ENCODE measurements around the gene TIGD4. TPM values are rescaled to one million over a fixed set of nuclear protein-coding genes. Genes with fewer than 3 reads are reported as not detected.

Gene TIGD4
- total RNA-seq, 2 donors from 2014 or later = 2.1 to 2.9 TPM

- Mint-ChIP-seq H3K36me3 (ENCODE audit: low read depth) (peaks cover 16% of the 10 kb centered on the region), H3K4me3 (no peak overlapping the region), H3K4me1 (no peaks in the 10 kb centered on the region), H3K27ac (no peak overlapping the region), H3K27me3 (ENCODE audit: insufficient read depth) (no peaks in the 10 kb centered on the region), H3K9me3 (peaks cover 13% of the 10 kb centered on the region)
- H3K9me3 ChIP-seq (ENCODE audit: control insufficient read depth, low read length) = peaks cover 11% of the 10 kb centered on the region
- H3K9ac ChIP-seq (ENCODE audit: extremely low read depth, low read length, poor library complexity, severe bottlenecking) = no peak overlapping the region
- no peak overlapping the region for H3K4me3 ChIP-seq (ENCODE audit: low read length)
- H3K4me1 ChIP-seq (ENCODE audit: control insufficient read depth, insufficient read depth, low read length) = no peaks in the 10 kb centered on the region
- no peak overlapping the region for H3K27ac ChIP-seq (ENCODE audit: low read depth, low read length)
- DNase-seq = no peak
- no peaks in the 10 kb centered on the region for H3K36me3 ChIP-seq (ENCODE audit: control insufficient read depth, insufficient read depth, low read length)
- H3K27me3 ChIP-seq (ENCODE audit: control insufficient read depth, insufficient read depth, low read length, poor library complexity, severe bottlenecking) = no peaks in the 10 kb centered on the region
- WGBS, 2 experiments (ENCODE audit: insufficient coverage in 1 of 2, insufficient read length in 1 of 2) = 83 to 92% methylated on average over 1 of the region's 1 CpG
- TF ChIP-seq, protein P1, sequence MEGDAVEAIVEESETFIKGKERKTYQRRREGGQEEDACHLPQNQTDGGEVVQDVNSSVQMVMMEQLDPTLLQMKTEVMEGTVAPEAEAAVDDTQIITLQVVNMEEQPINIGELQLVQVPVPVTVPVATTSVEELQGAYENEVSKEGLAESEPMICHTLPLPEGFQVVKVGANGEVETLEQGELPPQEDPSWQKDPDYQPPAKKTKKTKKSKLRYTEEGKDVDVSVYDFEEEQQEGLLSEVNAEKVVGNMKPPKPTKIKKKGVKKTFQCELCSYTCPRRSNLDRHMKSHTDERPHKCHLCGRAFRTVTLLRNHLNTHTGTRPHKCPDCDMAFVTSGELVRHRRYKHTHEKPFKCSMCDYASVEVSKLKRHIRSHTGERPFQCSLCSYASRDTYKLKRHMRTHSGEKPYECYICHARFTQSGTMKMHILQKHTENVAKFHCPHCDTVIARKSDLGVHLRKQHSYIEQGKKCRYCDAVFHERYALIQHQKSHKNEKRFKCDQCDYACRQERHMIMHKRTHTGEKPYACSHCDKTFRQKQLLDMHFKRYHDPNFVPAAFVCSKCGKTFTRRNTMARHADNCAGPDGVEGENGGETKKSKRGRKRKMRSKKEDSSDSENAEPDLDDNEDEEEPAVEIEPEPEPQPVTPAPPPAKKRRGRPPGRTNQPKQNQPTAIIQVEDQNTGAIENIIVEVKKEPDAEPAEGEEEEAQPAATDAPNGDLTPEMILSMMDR (conservative IDR thresholded peaks at IDR 0.05) = no peak
These were observed 24.0 kb upstream of the TIGD4 start for GRCh38 chr4:152803541-152803940.

GRCh38 chr4:152795891-152796290, 16.4 kb upstream of the TIGD4 start:
- DNase-seq = no peak
- H3K4me3 Mint-ChIP-seq = no peak overlapping the region
- Histone ChIP-seq H3K36me3 (ENCODE audit: control insufficient read depth, insufficient read depth, low read length) (no peaks in the 10 kb centered on the region), H3K9me3 (ENCODE audit: control insufficient read depth, low read length) (no peaks in the 10 kb centered on the region), H3K9ac (ENCODE audit: extremely low read depth, low read length, poor library complexity, severe bottlenecking) (no peak overlapping the region), H3K4me1 (ENCODE audit: control insufficient read depth, insufficient read depth, low read length) (no peaks in the 10 kb centered on the region), H3K27ac (ENCODE audit: low read depth, low read length) (no peak overlapping the region), H3K4me3 (ENCODE audit: low read length) (no peak overlapping the region), H3K27me3 (ENCODE audit: control insufficient read depth, insufficient read depth, low read length, poor library complexity, severe bottlenecking) (no peaks in the 10 kb centered on the region)
- WGBS, 2 experiments (ENCODE audit: insufficient coverage in 1 of 2, insufficient read length in 1 of 2) = 92 to 100% methylated on average over 2 to 3 of the region's 3 CpGs
- no peaks in the 10 kb centered on the region for H3K27me3 Mint-ChIP-seq (ENCODE audit: insufficient read depth)
- TF ChIP-seq, protein P1 (conservative IDR thresholded peaks at IDR 0.05) = no peak
- H3K36me3 Mint-ChIP-seq (ENCODE audit: low read depth) = no peaks in the 10 kb centered on the region
- H3K27ac Mint-ChIP-seq = no peak overlapping the region
- no peaks in the 10 kb centered on the region for H3K9me3 Mint-ChIP-seq
- H3K4me1 Mint-ChIP-seq = peaks cover 5% of the 10 kb centered on the region

DNA sequence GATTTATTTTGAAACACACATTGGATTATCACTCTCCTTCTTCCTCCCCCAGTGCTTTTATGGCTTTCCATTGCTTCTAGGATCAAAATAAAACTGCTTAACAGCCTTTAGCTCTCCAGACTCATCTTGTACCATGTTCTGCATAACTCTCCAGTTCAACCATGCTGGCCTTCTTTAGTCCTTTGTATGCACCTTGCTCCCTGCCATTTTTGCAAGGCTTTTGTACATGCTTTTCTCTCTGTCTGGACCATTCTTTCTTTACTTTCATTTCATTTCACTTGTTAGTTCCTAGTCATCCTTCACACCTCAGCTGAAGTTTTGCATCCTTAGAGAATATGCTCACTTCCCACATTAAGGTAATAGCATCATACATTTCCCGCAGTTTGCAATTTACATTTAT, 7.1 kb upstream of the TIGD4 start:
- no peak overlapping the region for H3K4me3 ChIP-seq (ENCODE audit: low read length)
- H3K4me1 ChIP-seq (ENCODE audit: control insufficient read depth, insufficient read depth, low read length) = no peaks in the 10 kb centered on the region
- Mint-ChIP-seq H3K4me1 (peaks cover 8% of the 10 kb centered on the region), H3K9me3 (no peaks in the 10 kb centered on the region), H3K27ac (no peak overlapping the region), H3K4me3 (no peak overlapping the region), H3K36me3 (ENCODE audit: low read depth) (peaks cover 5% of the 10 kb centered on the region), H3K27me3 (ENCODE audit: insufficient read depth) (no peaks in the 10 kb centered on the region)
- no peak overlapping the region for H3K9ac ChIP-seq (ENCODE audit: extremely low read depth, low read length, poor library complexity, severe bottlenecking)
- H3K27me3 ChIP-seq (ENCODE audit: control insufficient read depth, insufficient read depth, low read length, poor library complexity, severe bottlenecking) = no peaks in the 10 kb centered on the region
- DNase-seq = no peak
- peaks cover 10% of the 10 kb centered on the region for H3K36me3 ChIP-seq (ENCODE audit: control insufficient read depth, insufficient read depth, low read length)
- 100% methylated on average over 1 of the region's 1 CpG; no CpG with 5 or more reads in 1 of the 2 experiments for WGBS, 2 experiments (ENCODE audit: insufficient coverage in 1 of 2, insufficient read length in 1 of 2)
- TF ChIP-seq, protein P1 (conservative IDR thresholded peaks at IDR 0.05) = no peak
- H3K9me3 ChIP-seq (ENCODE audit: control insufficient read depth, low read length) = no peaks in the 10 kb centered on the region
- no peak overlapping the region for H3K27ac ChIP-seq (ENCODE audit: low read depth, low read length)

Measured in endodermal cell (in vitro differentiated cells).